GM12864 (cell line): ENCODE measurements around the gene CDC73.
"Not testable (repeated sequence)": the region's sequence is repeated elsewhere in the genome, so short reads cannot be mapped to it uniquely, and the experiment has no call there.

ENCODE experiments used
- DNase-seq: peaks from one replicate; pipeline ENCODE4 v3.0.0-alpha.2; 2011; ENCODE audit warnings: low read depth
- H3K4me3 ChIP-seq: 2 replicates; pipeline ENCODE4 v1.5.1; 2011; ENCODE audit warnings: mild to moderate bottlenecking, low read depth, low read length, control low read depth
- TF ChIP-seq, protein P1 (sequence below): IDR thresholded peaks from 2 replicates; pipeline ENCODE4 v1.5.1; 2011; ENCODE audit warnings: low read depth, mild to moderate bottlenecking, moderate library complexity, low read length, control low read depth, inconsistent platforms; ENCODE audit errors: missing control alignments

Gene CDC73

GRCh38 chr1:193113992-193114332, 7.9 kb upstream of the CDC73 start:
- no peak overlapping the region for H3K4me3 ChIP-seq
- DNase-seq: no peak
- TF ChIP-seq, protein P1, sequence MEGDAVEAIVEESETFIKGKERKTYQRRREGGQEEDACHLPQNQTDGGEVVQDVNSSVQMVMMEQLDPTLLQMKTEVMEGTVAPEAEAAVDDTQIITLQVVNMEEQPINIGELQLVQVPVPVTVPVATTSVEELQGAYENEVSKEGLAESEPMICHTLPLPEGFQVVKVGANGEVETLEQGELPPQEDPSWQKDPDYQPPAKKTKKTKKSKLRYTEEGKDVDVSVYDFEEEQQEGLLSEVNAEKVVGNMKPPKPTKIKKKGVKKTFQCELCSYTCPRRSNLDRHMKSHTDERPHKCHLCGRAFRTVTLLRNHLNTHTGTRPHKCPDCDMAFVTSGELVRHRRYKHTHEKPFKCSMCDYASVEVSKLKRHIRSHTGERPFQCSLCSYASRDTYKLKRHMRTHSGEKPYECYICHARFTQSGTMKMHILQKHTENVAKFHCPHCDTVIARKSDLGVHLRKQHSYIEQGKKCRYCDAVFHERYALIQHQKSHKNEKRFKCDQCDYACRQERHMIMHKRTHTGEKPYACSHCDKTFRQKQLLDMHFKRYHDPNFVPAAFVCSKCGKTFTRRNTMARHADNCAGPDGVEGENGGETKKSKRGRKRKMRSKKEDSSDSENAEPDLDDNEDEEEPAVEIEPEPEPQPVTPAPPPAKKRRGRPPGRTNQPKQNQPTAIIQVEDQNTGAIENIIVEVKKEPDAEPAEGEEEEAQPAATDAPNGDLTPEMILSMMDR: no peak

GRCh38 chr1:193114485-193115095, 7.2 kb upstream of the CDC73 start:
- DNase-seq: no peak
- TF ChIP-seq, protein P1: no peak
- no peak overlapping the region for H3K4me3 ChIP-seq

GRCh38 chr1:193115629-193116227, 6.1 kb upstream of the CDC73 start:
- no peak overlapping the region for H3K4me3 ChIP-seq
- DNase-seq: no peak
- TF ChIP-seq, protein P1: no peak

DNA sequence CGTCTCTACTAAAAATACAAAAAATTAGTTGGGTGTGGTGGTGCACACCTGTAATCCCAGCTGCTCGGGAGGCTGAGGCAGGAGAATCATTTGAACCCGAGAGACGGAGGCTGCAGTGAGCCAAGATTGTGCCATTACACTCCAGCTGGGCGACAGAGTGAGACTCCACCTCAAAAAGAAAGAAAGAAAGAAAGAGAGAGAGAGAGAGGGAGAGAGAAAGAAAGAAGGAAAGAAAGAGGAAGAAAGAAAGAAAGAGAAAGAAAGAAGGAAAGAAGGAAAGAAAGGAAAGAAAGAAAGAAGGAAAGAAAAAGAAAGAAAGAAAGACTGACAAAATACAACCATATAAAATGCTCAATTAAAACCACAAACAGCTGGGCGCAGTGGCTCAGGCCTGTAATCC, 4.7 kb upstream of the CDC73 start:
- DNase-seq, H3K4me3 ChIP-seq: not testable (repeated sequence)

- DNase-seq: no peak
- no peak overlapping the region for H3K4me3 ChIP-seq
- TF ChIP-seq, protein P1: no peak
Measured at GRCh38 chr1:193118194-193118593, 3.6 kb upstream of the CDC73 start.

DNA sequence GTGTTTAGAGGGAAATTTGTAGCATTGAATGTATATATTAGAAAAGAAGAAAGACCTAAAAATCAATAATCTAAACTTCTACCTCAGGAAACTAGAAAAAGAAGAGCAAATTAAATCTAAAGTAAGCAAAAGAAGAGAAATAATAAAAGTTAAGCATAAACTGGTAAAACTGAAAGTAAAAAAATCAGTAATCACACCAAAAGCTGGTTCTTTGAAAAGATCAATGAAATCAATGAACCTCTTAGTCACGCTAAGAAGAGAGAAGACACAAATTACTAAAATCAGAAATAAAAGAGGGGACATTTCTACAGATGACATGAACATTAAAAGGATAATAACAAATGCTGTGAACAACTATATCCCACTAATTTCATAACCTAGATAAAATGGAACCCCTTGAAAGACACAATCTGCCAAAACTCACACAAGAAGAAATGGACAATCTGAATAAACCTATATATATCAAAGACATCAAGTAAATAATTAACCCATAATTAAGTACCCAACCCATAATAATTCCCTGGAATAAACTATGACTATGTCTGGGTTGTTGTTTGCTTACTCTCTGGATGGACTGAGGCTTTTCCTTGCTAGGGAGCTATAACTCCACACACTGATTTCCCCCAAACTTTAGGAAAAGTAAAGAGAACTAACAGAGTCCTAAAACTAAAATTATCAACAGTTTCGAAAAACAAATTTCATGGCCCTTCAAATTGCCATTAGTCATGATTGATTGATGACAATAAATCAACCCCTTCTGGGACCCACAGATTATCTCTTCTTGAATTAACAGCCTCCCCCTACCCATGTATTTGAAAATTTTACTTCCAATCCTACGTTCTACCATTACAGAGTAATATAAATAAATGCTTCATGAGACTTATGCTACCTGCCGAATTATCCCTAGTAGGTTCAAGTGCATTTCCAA, 2.8 kb upstream of the CDC73 start:
- no peak for DNase-seq
- TF ChIP-seq, protein P1: no peak
- H3K4me3 ChIP-seq: no peak overlapping the region

GRCh38 chr1:193120604-193121166, 1.1 kb upstream of the CDC73 start:
- no peak overlapping the region for H3K4me3 ChIP-seq
- no peak for DNase-seq
- TF ChIP-seq, protein P1: no peak
